GM18508 (cell line): ENCODE results near the gene ATP2A3.

ENCODE experiments used
- ATAC-seq: cut with Tn5 transposase; IDR thresholded peaks from one replicate; pipeline ENCODE4 v1.9.1; 2021; ENCODE audit warnings: moderate number of reproducible peaks; ENCODE audit not compliant: insufficient read depth, unreplicated experiment

ATP2A3 gene

GRCh38 chr17:3879591-3880417 lies 84.4 kb downstream of the ATP2A3 start:
- no peak for ATAC-seq

DNA sequence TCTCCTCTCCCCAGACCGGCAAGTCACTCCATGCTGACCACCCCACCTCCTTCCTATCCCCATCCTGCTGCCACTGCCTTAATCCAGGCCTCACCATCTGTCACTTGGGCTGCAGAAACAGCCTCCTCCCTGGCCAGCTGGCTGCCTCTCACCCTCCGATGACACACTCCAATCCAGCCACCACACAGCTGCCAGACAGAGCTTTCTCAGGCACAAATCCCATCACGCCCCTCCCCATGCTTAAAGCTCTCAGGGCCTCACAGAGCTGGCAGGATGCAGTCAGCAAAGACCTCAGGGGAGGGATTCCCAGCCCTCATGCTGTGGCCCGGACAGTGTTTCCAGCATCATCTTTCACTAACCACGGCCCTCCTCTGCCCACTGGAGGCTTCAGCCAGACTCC lies 85.1 kb downstream of the ATP2A3 start:
- ATAC-seq, result no peak

DNA sequence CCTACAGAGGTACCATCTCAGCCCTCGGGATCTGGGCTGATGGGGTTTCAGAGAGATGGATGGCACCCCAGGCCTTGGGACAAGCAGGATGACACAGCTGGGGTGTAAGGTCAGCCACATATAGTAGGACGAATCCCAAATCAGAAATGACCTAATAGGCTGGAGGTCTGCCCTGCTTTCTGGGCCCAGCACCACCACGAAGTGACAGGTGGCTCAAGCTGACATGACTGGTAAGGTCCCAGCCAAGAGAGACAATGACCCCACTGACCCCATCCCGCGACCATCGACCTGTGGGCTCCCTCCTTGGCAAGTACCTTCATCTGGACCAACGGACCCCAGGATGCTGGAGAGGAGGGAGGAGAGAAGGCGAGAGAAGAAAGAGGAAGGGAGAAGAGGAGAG lies 87.0 kb downstream of the ATP2A3 start:
- no peak for ATAC-seq

- no peak for ATAC-seq
These were observed 88.9 kb downstream of the ATP2A3 start for GRCh38 chr17:3875317-3875716.
